ENCODE results near the gene MVD.

Gene MVD

GRCh38 chr16:88667461-88667860 is 4.6 kb upstream of the MVD start:
- H3K9me3 Mint-ChIP-seq: no peaks in the 10 kb centered on the region
- no peaks in the 10 kb centered on the region for H3K27me3 Mint-ChIP-seq
- H3K4me3 Mint-ChIP-seq: no peak overlapping the region
- H3K4me1 Mint-ChIP-seq (ENCODE audit: low read depth in 2 of 2): peaks cover 0 to 5% of the 10 kb centered on the region in 2 donors
- ATAC-seq (replicated peaks): no peak
- no peak for DNase-seq
- H3K27ac Mint-ChIP-seq: no peak overlapping the region
- peaks cover 13% of the 10 kb centered on the region for H3K36me3 Mint-ChIP-seq (ENCODE audit: insufficient read depth)

- H3K36me3 Mint-ChIP-seq (ENCODE audit: insufficient read depth): peaks cover 13% of the 10 kb centered on the region
- H3K27ac Mint-ChIP-seq: no peak overlapping the region
- no peak overlapping the region for H3K4me3 Mint-ChIP-seq
- DNase-seq: no peak
- H3K4me1 Mint-ChIP-seq (ENCODE audit: low read depth in 2 of 2): peaks cover 6 to 12% of the 10 kb centered on the region in 2 donors
- ATAC-seq (replicated peaks): no peak
- no peaks in the 10 kb centered on the region for H3K27me3 Mint-ChIP-seq
- H3K9me3 Mint-ChIP-seq: no peaks in the 10 kb centered on the region
Observed at GRCh38 chr16:88665570-88665969, 2.7 kb upstream of the MVD start.

- Mint-ChIP-seq H3K4me1 (ENCODE audit: low read depth in 2 of 2) (peaks cover 6 to 12% of the 10 kb centered on the region in 2 donors), H3K36me3 (ENCODE audit: insufficient read depth) (peaks cover 16% of the 10 kb centered on the region), H3K4me3 (peak overlapping the region; percentile 21 to 38), H3K27me3 (no peaks in the 10 kb centered on the region), H3K9me3 (no peaks in the 10 kb centered on the region), H3K27ac (no peak overlapping the region)
- ATAC-seq (replicated peaks) (no peak), DNase-seq (no peak)
Observed at GRCh38 chr16:88665148-88665547, 2.3 kb upstream of the MVD start.

GRCh38 chr16:88662222-88662842 is 559 bp downstream of the MVD start:
- no peak for DNase-seq
- ATAC-seq (replicated peaks): peak; percentile 2
- no peaks in the 10 kb centered on the region for H3K27me3 Mint-ChIP-seq
- no peaks in the 10 kb centered on the region for H3K9me3 Mint-ChIP-seq
- peak overlapping the region; percentile 87 to 96 for H3K4me3 Mint-ChIP-seq
- H3K36me3 Mint-ChIP-seq (ENCODE audit: insufficient read depth): peaks cover 29% of the 10 kb centered on the region
- H3K4me1 Mint-ChIP-seq (ENCODE audit: low read depth in 2 of 2): peaks cover 6 to 9% of the 10 kb centered on the region in 2 donors
- H3K27ac Mint-ChIP-seq: peak overlapping the region; percentile 94 to 97

GRCh38 chr16:88661468-88661867 is 1.4 kb downstream of the MVD start:
- ATAC-seq (replicated peaks) (no peak), DNase-seq (no peak)
- no peaks in the 10 kb centered on the region for H3K9me3 Mint-ChIP-seq
- H3K27ac Mint-ChIP-seq: peak overlapping the region in 1 of 2 donors; percentile 97
- peak overlapping the region; percentile 87 to 96 for H3K4me3 Mint-ChIP-seq
- H3K36me3 Mint-ChIP-seq (ENCODE audit: insufficient read depth): peaks cover 33% of the 10 kb centered on the region
- H3K27me3 Mint-ChIP-seq: no peaks in the 10 kb centered on the region
- H3K4me1 Mint-ChIP-seq (ENCODE audit: low read depth in 2 of 2): peaks cover 6 to 9% of the 10 kb centered on the region in 2 donors

- DNase-seq (no peak), ATAC-seq (replicated peaks) (no peak)
- H3K4me1 Mint-ChIP-seq (ENCODE audit: low read depth in 2 of 2): peaks cover 6 to 14% of the 10 kb centered on the region in 2 donors
- no peak overlapping the region for H3K4me3 Mint-ChIP-seq
- peak overlapping the region in 1 of 2 donors; percentile 29 for H3K27ac Mint-ChIP-seq
- no peaks in the 10 kb centered on the region for H3K27me3 Mint-ChIP-seq
- no peaks in the 10 kb centered on the region for H3K9me3 Mint-ChIP-seq
- peaks cover 48% of the 10 kb centered on the region for H3K36me3 Mint-ChIP-seq (ENCODE audit: insufficient read depth)
Observed at GRCh38 chr16:88659160-88659559, 3.7 kb downstream of the MVD start.

- Mint-ChIP-seq H3K4me1 (ENCODE audit: low read depth in 2 of 2) (peaks cover 6 to 14% of the 10 kb centered on the region in 2 donors), H3K27ac (peak overlapping the region in 1 of 2 donors; percentile 29), H3K27me3 (no peaks in the 10 kb centered on the region), H3K4me3 (no peak overlapping the region), H3K9me3 (no peaks in the 10 kb centered on the region), H3K36me3 (ENCODE audit: insufficient read depth) (peaks cover 52% of the 10 kb centered on the region)
- no peak for ATAC-seq (replicated peaks)
- no peak for DNase-seq
Observed at GRCh38 chr16:88658714-88659113, 4.2 kb downstream of the MVD start.

- Mint-ChIP-seq H3K9me3 (no peaks in the 10 kb centered on the region), H3K36me3 (ENCODE audit: insufficient read depth) (peaks cover 47% of the 10 kb centered on the region), H3K4me3 (no peak overlapping the region)
Observed at GRCh38 chr16:88657371-88657770, 5.5 kb downstream of the MVD start.

GRCh38 chr16:88656291-88656980 is 6.5 kb downstream of the MVD start:
- peaks cover 2 to 16% of the 10 kb centered on the region in 2 donors for H3K4me1 Mint-ChIP-seq (ENCODE audit: low read depth in 2 of 2)
- H3K27ac Mint-ChIP-seq: no peak overlapping the region
- H3K4me3 Mint-ChIP-seq: no peak overlapping the region
- ATAC-seq (replicated peaks) (no peak), DNase-seq (no peak)
- no peaks in the 10 kb centered on the region for H3K27me3 Mint-ChIP-seq
- H3K9me3 Mint-ChIP-seq: no peaks in the 10 kb centered on the region
- H3K36me3 Mint-ChIP-seq (ENCODE audit: insufficient read depth): peaks cover 48% of the 10 kb centered on the region

More at GRCh38 chr16:88657371-88657770, 5.5 kb downstream of the MVD start:
- DNase-seq: no peak
- no peak for ATAC-seq (replicated peaks)
- Mint-ChIP-seq H3K27ac (no peak overlapping the region), H3K27me3 (no peaks in the 10 kb centered on the region), H3K4me1 (ENCODE audit: low read depth in 2 of 2) (peaks cover 6 to 18% of the 10 kb centered on the region in 2 donors)

- H3K4me1 Mint-ChIP-seq (ENCODE audit: low read depth in 2 of 2): peaks cover 7 to 17% of the 10 kb centered on the region in 2 donors
Observed at GRCh38 chr16:88655733-88656281, 7.1 kb downstream of the MVD start.

GRCh38 chr16:88655053-88655732 is 7.7 kb downstream of the MVD start:
- peak overlapping the region in 1 of 2 donors; percentile 79 for H3K27ac Mint-ChIP-seq
- H3K4me1 Mint-ChIP-seq (ENCODE audit: low read depth in 2 of 2): peaks cover 7 to 17% of the 10 kb centered on the region in 2 donors
- no peaks in the 10 kb centered on the region for H3K9me3 Mint-ChIP-seq
- peak overlapping the region in 1 of 2 donors; percentile 29 for H3K4me3 Mint-ChIP-seq
- ATAC-seq (replicated peaks) (no peak), DNase-seq (no peak)
- peaks cover 58% of the 10 kb centered on the region for H3K36me3 Mint-ChIP-seq (ENCODE audit: insufficient read depth)
- H3K27me3 Mint-ChIP-seq: no peaks in the 10 kb centered on the region

More at GRCh38 chr16:88655733-88656281, 7.1 kb downstream of the MVD start:
- H3K27ac Mint-ChIP-seq: no peak overlapping the region
- H3K9me3 Mint-ChIP-seq: no peaks in the 10 kb centered on the region
- no peaks in the 10 kb centered on the region for H3K27me3 Mint-ChIP-seq
- no peak overlapping the region for H3K4me3 Mint-ChIP-seq
- no peak for ATAC-seq (replicated peaks)
- no peak for DNase-seq
- H3K36me3 Mint-ChIP-seq (ENCODE audit: insufficient read depth): peaks cover 54% of the 10 kb centered on the region

GRCh38 chr16:88654363-88655052 is 8.4 kb downstream of the MVD start:
- ATAC-seq (replicated peaks) (no peak), DNase-seq (no peak)
- H3K4me3 Mint-ChIP-seq: peak overlapping the region in 1 of 2 donors; percentile 29
- H3K27me3 Mint-ChIP-seq: no peaks in the 10 kb centered on the region
- no peaks in the 10 kb centered on the region for H3K9me3 Mint-ChIP-seq
- peak overlapping the region in 1 of 2 donors; percentile 79 for H3K27ac Mint-ChIP-seq
- peaks cover 7 to 20% of the 10 kb centered on the region in 2 donors for H3K4me1 Mint-ChIP-seq (ENCODE audit: low read depth in 2 of 2)
- H3K36me3 Mint-ChIP-seq (ENCODE audit: insufficient read depth): peaks cover 59% of the 10 kb centered on the region
